Gastrocnemius medialis (tissue), 4 donors: Measurements from ENCODE around the gene CDC73.

ENCODE experiments used
- CTCF ChIP-seq, 5 experiments: fragments of 450-650 bp in 3 of 5; fragments of 200-600 bp in 2 of 5; sonication (generic) in 2 of 5; IDR thresholded peaks in 4 of 5; conservative IDR thresholded peaks in 1 of 5; 1 replicate in 4 of 5; 2 replicates in 1 of 5; pipeline ENCODE4 v1.5.1; 2016 to 2019; ENCODE audit warnings: antibody characterized with exemption in 5 of 5, mild to moderate bottlenecking in 3 of 5, moderate library complexity in 3 of 5
- POLR2A ChIP-seq, 2 donors: fragments of 450-650 bp; IDR thresholded peaks; one replicate each; pipeline ENCODE4 v1.6.1; 2017; ENCODE audit warnings: antibody characterized with exemption in 2 of 2, mild to moderate bottlenecking in 2 of 2, moderate library complexity in 2 of 2

GRCh38 chr1:193157360-193157759 lies 35.5 kb downstream of the CDC73 start:
- TF ChIP-seq CTCF (IDR thresholded peaks at IDR 0.05 in 4 of 5, conservative IDR thresholded peaks at IDR 0.05 in 1 of 5) (no peak), POLR2A (IDR thresholded peaks at IDR 0.05) (no peak)
